Suprapubic skin (tissue), 4 donors: Measurements from ENCODE around the gene EMSY. TPM values are rescaled to one million over a fixed set of nuclear protein-coding genes. Genes with fewer than 3 reads are reported as not detected.

Source experiments
- DNase-seq, 2 donors: peaks; one replicate each; pipeline ENCODE4 v3.0.0-alpha.2; 2019; ENCODE audit warnings: low spot score in 2 of 2
- H3K27ac ChIP-seq: fragments of 200-600 bp; sonication (generic); one replicate; pipeline ENCODE4 v1.5.1; 2019
- H3K27me3 ChIP-seq: fragments of 200-600 bp; sonication (generic); one replicate; pipeline ENCODE4 v1.5.1; 2019
- H3K36me3 ChIP-seq: fragments of 200-600 bp; sonication (generic); one replicate; pipeline ENCODE4 v1.5.1; 2019
- H3K4me1 ChIP-seq: fragments of 200-600 bp; sonication (generic); one replicate; pipeline ENCODE4 v1.5.1; 2019
- H3K4me3 ChIP-seq: fragments of 200-600 bp; sonication (generic); one replicate; pipeline ENCODE4 v1.5.1; 2019; ENCODE audit warnings: mild to moderate bottlenecking
- H3K9me3 ChIP-seq: fragments of 200-600 bp; sonication (generic); one replicate; pipeline ENCODE4 v1.5.1; 2019
- CTCF ChIP-seq, 2 donors: fragments of 200-600 bp in 1 of 2; fragments of 450-650 bp in 1 of 2; sonication (generic) in 1 of 2; IDR thresholded peaks; one replicate each; pipeline ENCODE4 v1.5.1; 2016 to 2019; ENCODE audit warnings: antibody characterized with exemption in 2 of 2, mild to moderate bottlenecking in 1 of 2, moderate library complexity in 1 of 2
- EP300 ChIP-seq: sonication (generic); formaldehyde crosslinking; IDR thresholded peaks from one replicate; pipeline ENCODE4 v1.6.1; 2017; ENCODE audit warnings: antibody characterized with exemption
- POLR2A ChIP-seq, 2 donors: fragments of 450-650 bp; IDR thresholded peaks; one replicate each; pipeline ENCODE4 v1.6.1; 2017; ENCODE audit warnings: antibody characterized with exemption in 2 of 2, mild to moderate bottlenecking in 2 of 2, moderate library complexity in 2 of 2
- POLR2AphosphoS5 ChIP-seq, 3 donors: sonication (generic); formaldehyde crosslinking; IDR thresholded peaks; one replicate each; pipeline ENCODE4 v1.6.1; 2017; ENCODE audit warnings: antibody characterized with exemption in 3 of 3
- WGBS: methylation state at CpG from one replicate; pipeline ENCODE4 v1.1.5; 2018; 5-methylcytosine and 5-hydroxymethylcytosine counted together
- total RNA-seq, 4 donors: library from RNA; depleted of rRNA; stranded (reverse); fragments of >200 nt; gene quantifications; one replicate each; pipeline ENCODE4 v1.1.0, GENCODE V29; 2016

Gene EMSY
- total RNA-seq, 4 donors from 2014 or later: 32.2 to 36.8 (median 33.2) TPM

- H3K27ac ChIP-seq: no peak overlapping the region
- no peaks in the 10 kb centered on the region for H3K4me1 ChIP-seq
- H3K27me3 ChIP-seq: no peaks in the 10 kb centered on the region
- WGBS: 94% methylated on average over 6 of the region's 7 CpGs
- H3K4me3 ChIP-seq: no peak overlapping the region
- peaks cover 63% of the 10 kb centered on the region for H3K36me3 ChIP-seq
- no peak for TF ChIP-seq EP300
- no peak for TF ChIP-seq POLR2A (IDR thresholded peaks at IDR 0.05)
- TF ChIP-seq CTCF (IDR thresholded peaks at IDR 0.05): no peak
- TF ChIP-seq POLR2AphosphoS5 (IDR thresholded peaks at IDR 0.05): no peak
- no peak for DNase-seq
- H3K9me3 ChIP-seq: no peaks in the 10 kb centered on the region
Measured at GRCh38 chr11:76543006-76543703, 98.3 kb downstream of the EMSY start.

GRCh38 chr11:76550781-76551180, 106.0 kb downstream of the EMSY start:
- TF ChIP-seq POLR2AphosphoS5 (IDR thresholded peaks at IDR 0.05): no peak
- Histone ChIP-seq H3K27me3 (no peaks in the 10 kb centered on the region), H3K9me3 (no peaks in the 10 kb centered on the region), H3K36me3 (peaks cover 29% of the 10 kb centered on the region), H3K4me3 (no peak overlapping the region), H3K27ac (no peak overlapping the region), H3K4me1 (no peaks in the 10 kb centered on the region)
- no peak for DNase-seq
- WGBS: 82% methylated on average over 7 of the region's 7 CpGs

- Histone ChIP-seq H3K27ac (no peak overlapping the region), H3K4me1 (no peaks in the 10 kb centered on the region), H3K27me3 (no peaks in the 10 kb centered on the region), H3K4me3 (no peak overlapping the region), H3K9me3 (no peaks in the 10 kb centered on the region), H3K36me3 (peaks cover 23% of the 10 kb centered on the region)
- no peak for DNase-seq
- 77% methylated on average over 2 of the region's 2 CpGs for whole genome bisulfite sequencing
- no peak for TF ChIP-seq POLR2A (IDR thresholded peaks at IDR 0.05)
- TF ChIP-seq POLR2AphosphoS5 (IDR thresholded peaks at IDR 0.05): no peak
- no peak for TF ChIP-seq EP300
- no peak for TF ChIP-seq CTCF (IDR thresholded peaks at IDR 0.05)
Measured at GRCh38 chr11:76551400-76551799, 106.6 kb downstream of the EMSY start.

- no peaks in the 10 kb centered on the region for H3K9me3 ChIP-seq
- H3K27ac ChIP-seq: no peak overlapping the region
- no peaks in the 10 kb centered on the region for H3K4me1 ChIP-seq
- H3K27me3 ChIP-seq: no peaks in the 10 kb centered on the region
- TF ChIP-seq POLR2AphosphoS5 (IDR thresholded peaks at IDR 0.05) (no peak), CTCF (IDR thresholded peaks at IDR 0.05) (no peak), POLR2A (IDR thresholded peaks at IDR 0.05) (no peak), EP300 (no peak)
- WGBS: 100% methylated on average over 2 of the region's 2 CpGs
- H3K36me3 ChIP-seq: peaks cover 15% of the 10 kb centered on the region
- no peak overlapping the region for H3K4me3 ChIP-seq
- DNase-seq: no peak
Measured at GRCh38 chr11:76552987-76553386, 108.2 kb downstream of the EMSY start.

GRCh38 chr11:76553554-76554476, 109.0 kb downstream of the EMSY start:
- Histone ChIP-seq H3K27ac (no peak overlapping the region), H3K4me1 (no peaks in the 10 kb centered on the region), H3K27me3 (no peaks in the 10 kb centered on the region), H3K36me3 (peaks cover 11% of the 10 kb centered on the region), H3K9me3 (no peaks in the 10 kb centered on the region), H3K4me3 (no peak overlapping the region)
- WGBS: 75% methylated on average over 8 of the region's 8 CpGs
- TF ChIP-seq EP300 (no peak), CTCF (IDR thresholded peaks at IDR 0.05) (no peak), POLR2AphosphoS5 (IDR thresholded peaks at IDR 0.05) (no peak), POLR2A (IDR thresholded peaks at IDR 0.05) (no peak)
- no peak for DNase-seq
